ENCODE data around the gene TUBB. TPM values are rescaled to one million over a fixed set of nuclear protein-coding genes. Genes with fewer than 3 reads are reported as not detected.

Gene TUBB
- polyA plus RNA-seq, 1 donor: 512 TPM

- H3K9me3 ChIP-seq (ENCODE audit: control insufficient read depth, low read depth, low read length): peaks cover 5% of the 10 kb centered on the region
- H3K4me1 ChIP-seq (ENCODE audit: control insufficient read depth, insufficient read depth, low read length): peaks cover 18% of the 10 kb centered on the region
- no CpG with 5 or more reads among the region's 11 CpGs for WGBS (ENCODE audit: insufficient coverage, low lambda C conversion rate)
- peak; percentile 51 to 53 for DNase-seq
- H3K27ac ChIP-seq (ENCODE audit: low read length): peak overlapping the region; percentile 71
- H3K4me3 ChIP-seq (ENCODE audit: low read length): peak overlapping the region; percentile 32
- H3K27me3 ChIP-seq (ENCODE audit: control insufficient read depth, insufficient read depth, low read length): peaks cover 5% of the 10 kb centered on the region
- H3K36me3 ChIP-seq (ENCODE audit: control insufficient read depth, insufficient read depth, low read length): peaks cover 7% of the 10 kb centered on the region
Observed at GRCh38 chr6:30682143-30683117, 37.7 kb upstream of the TUBB start.

GRCh38 chr6:30683183-30683979 lies 36.8 kb upstream of the TUBB start:
- Histone ChIP-seq H3K4me1 (ENCODE audit: control insufficient read depth, insufficient read depth, low read length) (peaks cover 22% of the 10 kb centered on the region), H3K9me3 (ENCODE audit: control insufficient read depth, low read depth, low read length) (peaks cover 7% of the 10 kb centered on the region), H3K27ac (ENCODE audit: low read length) (peak overlapping the region; percentile 71), H3K4me3 (ENCODE audit: low read length) (peak overlapping the region; percentile 32), H3K36me3 (ENCODE audit: control insufficient read depth, insufficient read depth, low read length) (peaks cover 7% of the 10 kb centered on the region), H3K27me3 (ENCODE audit: control insufficient read depth, insufficient read depth, low read length) (peaks cover 5% of the 10 kb centered on the region)
- no peak for DNase-seq
- WGBS (ENCODE audit: insufficient coverage, low lambda C conversion rate): 63% methylated on average over 2 of the region's 7 CpGs

GRCh38 chr6:30683980-30684338 lies 36.2 kb upstream of the TUBB start:
- Histone ChIP-seq H3K27me3 (ENCODE audit: control insufficient read depth, insufficient read depth, low read length) (peaks cover 5% of the 10 kb centered on the region), H3K36me3 (ENCODE audit: control insufficient read depth, insufficient read depth, low read length) (peaks cover 3% of the 10 kb centered on the region), H3K27ac (ENCODE audit: low read length) (peak overlapping the region; percentile 22), H3K9me3 (ENCODE audit: control insufficient read depth, low read depth, low read length) (peaks cover 7% of the 10 kb centered on the region), H3K4me3 (ENCODE audit: low read length) (peak overlapping the region; percentile 32), H3K4me1 (ENCODE audit: control insufficient read depth, insufficient read depth, low read length) (peaks cover 22% of the 10 kb centered on the region)
- DNase-seq: no peak
- WGBS (ENCODE audit: insufficient coverage, low lambda C conversion rate): 71% methylated on average over 1 of the region's 2 CpGs

DNA sequence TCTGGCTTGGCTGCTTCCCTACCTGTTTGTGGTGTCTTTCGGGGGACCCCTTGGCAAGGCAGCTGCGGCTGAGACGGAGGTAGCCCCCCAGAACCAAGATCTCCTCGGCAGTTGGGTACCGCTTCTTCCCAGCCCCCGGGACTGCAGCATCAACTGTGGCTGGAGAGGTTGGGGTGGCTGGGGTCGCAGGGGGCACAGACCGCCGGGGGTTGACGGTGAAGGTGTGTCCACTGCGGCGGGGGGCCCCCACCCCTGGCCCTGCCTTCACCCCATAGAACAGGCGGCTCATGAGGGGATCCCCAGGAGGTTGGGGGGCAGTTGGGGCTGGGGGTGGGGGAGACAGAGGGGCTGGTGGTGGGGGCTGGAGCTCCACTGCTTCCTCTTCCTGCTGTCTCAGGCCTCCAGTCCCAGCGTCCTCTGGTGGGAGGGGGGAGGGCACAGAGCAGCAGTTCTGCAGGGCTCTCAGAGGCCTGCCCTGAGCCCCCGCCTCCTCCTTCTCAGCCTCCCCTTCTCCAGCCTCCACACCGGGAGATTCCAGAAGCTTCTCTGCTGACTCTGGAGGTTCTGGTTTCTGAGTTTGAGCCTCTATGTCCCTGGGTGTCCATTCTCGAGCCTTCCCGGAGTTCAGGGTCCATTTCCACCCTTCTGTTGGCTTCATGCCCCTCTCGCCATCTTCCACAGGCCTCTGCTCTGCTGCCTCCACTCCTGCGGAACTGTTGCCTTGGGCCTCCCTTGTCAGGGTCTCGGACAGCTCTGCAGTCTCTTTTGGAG lies 35.6 kb upstream of the TUBB start:
- Histone ChIP-seq H3K36me3 (ENCODE audit: control insufficient read depth, insufficient read depth, low read length) (peaks cover 3% of the 10 kb centered on the region), H3K4me1 (ENCODE audit: control insufficient read depth, insufficient read depth, low read length) (peaks cover 17% of the 10 kb centered on the region), H3K27ac (ENCODE audit: low read length) (peak overlapping the region; percentile 46), H3K4me3 (ENCODE audit: low read length) (peak overlapping the region; percentile 85), H3K9me3 (ENCODE audit: control insufficient read depth, low read depth, low read length) (peaks cover 7% of the 10 kb centered on the region), H3K27me3 (ENCODE audit: control insufficient read depth, insufficient read depth, low read length) (peaks cover 5% of the 10 kb centered on the region)
- no CpG with 5 or more reads among the region's 21 CpGs for WGBS (ENCODE audit: insufficient coverage, low lambda C conversion rate)
- DNase-seq: no peak

GRCh38 chr6:30685157-30686008 lies 34.8 kb upstream of the TUBB start:
- peaks cover 19% of the 10 kb centered on the region for H3K4me1 ChIP-seq (ENCODE audit: control insufficient read depth, insufficient read depth, low read length)
- no peak for DNase-seq
- H3K27ac ChIP-seq (ENCODE audit: low read length): peak overlapping the region; percentile 58

GRCh38 chr6:30686009-30686907 lies 33.9 kb upstream of the TUBB start, which contains the start of gene PPP1R18:
Gene PPP1R18 (minus strand): TSS chr6:30686645. CDS start chr6:30686018, 627 bp downstream.
- Histone ChIP-seq H3K27ac (ENCODE audit: low read length) (peak within 1 kb of the TSS; percentile 93), H3K9me3 (ENCODE audit: control insufficient read depth, low read depth, low read length) (peaks cover 7% of the 10 kb centered on the region), H3K27me3 (ENCODE audit: control insufficient read depth, insufficient read depth, low read length) (peaks cover 5% of the 10 kb centered on the region), H3K36me3 (ENCODE audit: control insufficient read depth, insufficient read depth, low read length) (no peaks in the 10 kb centered on the region), H3K4me3 (ENCODE audit: low read length) (peak within 1 kb of the TSS; percentile 85), H3K4me1 (ENCODE audit: control insufficient read depth, insufficient read depth, low read length) (peaks cover 20% of the 10 kb centered on the region)
- DNase-seq: peak in 1 of 2 donors; percentile 50
- 40% methylated on average over 6 of the region's 41 CpGs for WGBS (ENCODE audit: insufficient coverage, low lambda C conversion rate)

More at GRCh38 chr6:30685157-30686008, 34.8 kb upstream of the TUBB start:
- WGBS (ENCODE audit: insufficient coverage, low lambda C conversion rate): 80% methylated on average over 1 of the region's 29 CpGs
- Histone ChIP-seq H3K4me3 (ENCODE audit: low read length) (peak overlapping the region; percentile 85), H3K36me3 (ENCODE audit: control insufficient read depth, insufficient read depth, low read length) (no peaks in the 10 kb centered on the region), H3K9me3 (ENCODE audit: control insufficient read depth, low read depth, low read length) (peaks cover 7% of the 10 kb centered on the region), H3K27me3 (ENCODE audit: control insufficient read depth, insufficient read depth, low read length) (peaks cover 5% of the 10 kb centered on the region)

DNA sequence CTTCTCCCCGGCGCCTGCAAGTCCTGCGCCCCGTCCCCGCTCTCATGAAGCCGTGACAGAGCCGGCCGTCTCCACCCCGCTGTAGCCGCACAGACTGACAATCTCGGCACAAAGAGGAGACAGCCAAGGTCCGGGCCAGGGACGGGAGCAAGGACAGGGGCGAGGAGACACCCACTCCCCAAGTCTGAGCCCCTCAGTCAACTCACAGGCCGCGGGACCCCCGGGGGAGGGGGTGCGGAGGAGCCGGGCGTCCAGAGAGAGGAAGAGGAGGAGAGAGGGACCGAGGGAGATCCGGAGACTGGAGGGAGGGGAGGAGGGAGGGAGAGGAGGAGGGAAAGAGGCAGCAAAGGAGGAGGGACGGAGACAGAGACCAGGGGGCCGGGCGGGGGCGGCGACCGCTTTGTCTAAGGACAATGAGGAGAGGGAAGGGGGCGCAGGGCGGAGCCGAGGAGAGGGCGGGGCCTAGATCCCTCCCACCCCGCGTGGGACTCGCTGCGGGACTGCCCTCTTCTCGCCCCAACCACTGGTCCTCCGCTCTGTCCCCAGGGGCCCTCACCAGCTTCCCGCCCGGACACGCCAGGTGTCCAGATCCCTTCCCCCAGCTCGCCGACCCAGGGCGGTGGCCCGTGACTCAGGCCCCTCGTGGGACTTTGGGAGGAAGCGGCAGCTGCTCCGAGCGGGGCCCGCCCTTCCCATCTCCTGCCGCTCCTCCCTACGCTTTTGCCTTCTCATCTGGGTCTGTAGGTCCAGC lies 33.1 kb upstream of the TUBB start:
- WGBS (ENCODE audit: insufficient coverage, low lambda C conversion rate): no CpG with 5 or more reads among the region's 52 CpGs
- peak; percentile 72 to 82 for DNase-seq
- peaks cover 7% of the 10 kb centered on the region for H3K9me3 ChIP-seq (ENCODE audit: control insufficient read depth, low read depth, low read length)
- peak overlapping the region; percentile 85 for H3K4me3 ChIP-seq (ENCODE audit: low read length)
- H3K4me1 ChIP-seq (ENCODE audit: control insufficient read depth, insufficient read depth, low read length): peaks cover 20% of the 10 kb centered on the region
- peak overlapping the region; percentile 93 for H3K27ac ChIP-seq (ENCODE audit: low read length)
- H3K27me3 ChIP-seq (ENCODE audit: control insufficient read depth, insufficient read depth, low read length): peaks cover 5% of the 10 kb centered on the region
- H3K36me3 ChIP-seq (ENCODE audit: control insufficient read depth, insufficient read depth, low read length): no peaks in the 10 kb centered on the region

- H3K4me1 ChIP-seq (ENCODE audit: control insufficient read depth, insufficient read depth, low read length): peaks cover 20% of the 10 kb centered on the region
- H3K36me3 ChIP-seq (ENCODE audit: control insufficient read depth, insufficient read depth, low read length): no peaks in the 10 kb centered on the region
- DNase-seq: peak in 1 of 2 donors; percentile 16
- H3K4me3 ChIP-seq (ENCODE audit: low read length): peak overlapping the region; percentile 85
- WGBS (ENCODE audit: insufficient coverage, low lambda C conversion rate): no CpG with 5 or more reads among the region's 22 CpGs
- peaks cover 7% of the 10 kb centered on the region for H3K9me3 ChIP-seq (ENCODE audit: control insufficient read depth, low read depth, low read length)
- H3K27me3 ChIP-seq (ENCODE audit: control insufficient read depth, insufficient read depth, low read length): peaks cover 5% of the 10 kb centered on the region
- peak overlapping the region; percentile 93 for H3K27ac ChIP-seq (ENCODE audit: low read length)
Observed at GRCh38 chr6:30687659-30688431, 32.3 kb upstream of the TUBB start.

All from large intestine (tissue), 3 donors.